PFSK-1 (cell line): ENCODE data around the gene USB1.

Source experiments
- FOXP2 ChIP-seq: optimal IDR thresholded peaks from 2 replicates; pipeline ENCODE3; 2011; ENCODE audit warnings: borderline replicate concordance, control low read depth, inconsistent platforms; ENCODE audit not compliant: insufficient read depth; ENCODE audit errors: extremely low read length, extremely low read depth
- POLR2AphosphoS5 ChIP-seq: IDR thresholded peaks from 2 replicates; pipeline ENCODE4 v1.6.1; 2012; ENCODE audit warnings: low read depth, mild to moderate bottlenecking, control low read depth, low read length, moderate library complexity
- SIN3A ChIP-seq: IDR thresholded peaks from 2 replicates; pipeline ENCODE4 v1.6.1; 2012; ENCODE audit warnings: mild to moderate bottlenecking, low read length, moderate library complexity, borderline replicate concordance; ENCODE audit not compliant: insufficient read depth
- TAF1 ChIP-seq: IDR thresholded peaks from 2 replicates; pipeline ENCODE4 v1.6.1; 2012; ENCODE audit warnings: low read length, control low read depth, borderline replicate concordance; ENCODE audit not compliant: insufficient read depth
- TF ChIP-seq, protein P1 (sequence below), 2 experiments: IDR thresholded peaks; 2 replicates each; pipeline versions ENCODE4 v1.6.1 to v1.8.0; 2011 to 2012; ENCODE audit warnings: low read depth in 2 of 2, low read length in 2 of 2, control low read depth in 1 of 2, inconsistent platforms in 1 of 2, mild to moderate bottlenecking in 1 of 2, moderate library complexity in 1 of 2; ENCODE audit not compliant: insufficient read depth in 1 of 2

USB1 gene

DNA sequence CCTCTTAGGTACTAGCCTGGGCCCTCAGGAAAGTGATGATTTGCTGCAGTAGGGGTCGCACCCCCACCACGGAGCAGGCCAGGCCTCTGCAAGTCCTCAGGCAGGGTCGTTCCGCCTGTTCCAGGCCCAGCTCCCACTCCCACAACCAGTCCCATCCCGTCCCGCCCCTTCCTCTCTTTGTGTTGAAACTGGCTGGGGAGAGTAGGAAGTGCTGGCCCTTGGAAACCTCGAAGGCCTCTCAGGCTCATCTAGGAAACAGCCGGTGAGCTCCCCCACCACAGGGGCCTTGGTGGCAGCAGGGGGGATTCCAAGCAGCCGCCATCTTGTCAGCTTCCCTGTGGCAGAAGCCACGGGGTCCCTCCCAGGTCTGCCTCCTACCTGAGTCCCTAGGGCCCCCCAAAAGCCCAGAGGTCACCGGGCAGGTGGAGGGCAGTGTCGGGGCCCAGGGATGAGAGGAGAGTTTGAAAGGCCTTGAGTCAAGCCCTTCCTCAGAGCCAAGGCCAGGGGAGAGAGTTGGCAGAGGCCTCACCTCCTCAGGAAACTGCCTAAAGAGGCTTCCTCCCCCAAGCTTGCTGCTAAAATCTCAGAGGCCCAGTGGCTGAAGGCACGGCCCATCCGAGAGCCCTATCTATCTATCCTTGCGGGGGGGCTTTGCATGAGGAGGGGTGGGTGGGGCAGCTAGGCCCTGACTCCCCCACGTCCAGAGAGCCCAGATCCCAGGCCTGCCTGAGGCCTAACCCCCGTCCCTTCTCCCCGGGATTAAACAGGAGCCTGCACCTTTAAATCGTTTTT is 46.5 kb downstream of the USB1 start:
- no peak for TF ChIP-seq SIN3A
- TF ChIP-seq, protein P1, sequence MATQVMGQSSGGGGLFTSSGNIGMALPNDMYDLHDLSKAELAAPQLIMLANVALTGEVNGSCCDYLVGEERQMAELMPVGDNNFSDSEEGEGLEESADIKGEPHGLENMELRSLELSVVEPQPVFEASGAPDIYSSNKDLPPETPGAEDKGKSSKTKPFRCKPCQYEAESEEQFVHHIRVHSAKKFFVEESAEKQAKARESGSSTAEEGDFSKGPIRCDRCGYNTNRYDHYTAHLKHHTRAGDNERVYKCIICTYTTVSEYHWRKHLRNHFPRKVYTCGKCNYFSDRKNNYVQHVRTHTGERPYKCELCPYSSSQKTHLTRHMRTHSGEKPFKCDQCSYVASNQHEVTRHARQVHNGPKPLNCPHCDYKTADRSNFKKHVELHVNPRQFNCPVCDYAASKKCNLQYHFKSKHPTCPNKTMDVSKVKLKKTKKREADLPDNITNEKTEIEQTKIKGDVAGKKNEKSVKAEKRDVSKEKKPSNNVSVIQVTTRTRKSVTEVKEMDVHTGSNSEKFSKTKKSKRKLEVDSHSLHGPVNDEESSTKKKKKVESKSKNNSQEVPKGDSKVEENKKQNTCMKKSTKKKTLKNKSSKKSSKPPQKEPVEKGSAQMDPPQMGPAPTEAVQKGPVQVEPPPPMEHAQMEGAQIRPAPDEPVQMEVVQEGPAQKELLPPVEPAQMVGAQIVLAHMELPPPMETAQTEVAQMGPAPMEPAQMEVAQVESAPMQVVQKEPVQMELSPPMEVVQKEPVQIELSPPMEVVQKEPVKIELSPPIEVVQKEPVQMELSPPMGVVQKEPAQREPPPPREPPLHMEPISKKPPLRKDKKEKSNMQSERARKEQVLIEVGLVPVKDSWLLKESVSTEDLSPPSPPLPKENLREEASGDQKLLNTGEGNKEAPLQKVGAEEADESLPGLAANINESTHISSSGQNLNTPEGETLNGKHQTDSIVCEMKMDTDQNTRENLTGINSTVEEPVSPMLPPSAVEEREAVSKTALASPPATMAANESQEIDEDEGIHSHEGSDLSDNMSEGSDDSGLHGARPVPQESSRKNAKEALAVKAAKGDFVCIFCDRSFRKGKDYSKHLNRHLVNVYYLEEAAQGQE (IDR thresholded peaks at IDR 0.05; ENCODE audit: insufficient read depth in 1 of 2, low read depth in 2 of 2, low read length in 2 of 2) = no peak
- TF ChIP-seq TAF1 = no peak
- TF ChIP-seq FOXP2 = no peak
- TF ChIP-seq POLR2AphosphoS5 = no peak

DNA sequence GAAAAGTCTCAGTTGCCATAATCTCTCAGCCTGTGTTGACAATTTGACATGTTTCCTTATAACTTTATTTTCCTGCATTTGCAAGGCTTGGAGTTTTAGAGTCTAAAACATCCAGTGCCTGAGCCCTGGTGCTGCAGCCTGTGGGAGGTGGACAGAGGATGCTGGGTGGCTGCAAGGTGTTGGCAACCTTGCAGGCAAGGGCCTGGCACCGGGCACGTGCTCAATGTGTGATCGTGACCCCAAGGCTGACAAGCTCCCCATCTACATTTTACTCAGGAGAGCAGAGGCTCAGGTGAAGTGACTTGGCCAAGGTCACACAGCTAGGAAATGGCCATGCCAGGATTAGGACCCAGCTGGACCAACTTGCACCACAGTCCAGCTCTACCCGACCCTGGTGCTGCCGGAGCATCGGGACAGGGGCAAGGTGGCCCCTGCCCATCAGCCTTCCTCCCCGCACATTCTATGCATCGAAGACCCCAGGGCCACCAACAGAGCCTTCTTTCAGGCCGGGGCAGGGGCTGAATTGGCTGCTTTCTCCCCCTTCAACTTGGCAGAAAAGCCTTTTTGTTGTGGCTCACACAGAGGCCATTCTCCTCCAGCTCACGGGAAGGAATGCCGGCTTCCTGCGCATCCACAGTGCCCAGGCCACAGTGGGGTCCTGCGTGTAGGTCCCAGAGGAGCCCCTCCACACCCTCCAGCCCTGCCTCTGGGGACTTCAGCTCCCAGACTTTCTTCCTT is 47.5 kb downstream of the USB1 start:
- TF ChIP-seq POLR2AphosphoS5 (no peak), TAF1 (no peak), SIN3A (no peak), FOXP2 (no peak)
- TF ChIP-seq, protein P1 (IDR thresholded peaks at IDR 0.05; ENCODE audit: insufficient read depth in 1 of 2, low read depth in 2 of 2, low read length in 2 of 2) = no peak

DNA sequence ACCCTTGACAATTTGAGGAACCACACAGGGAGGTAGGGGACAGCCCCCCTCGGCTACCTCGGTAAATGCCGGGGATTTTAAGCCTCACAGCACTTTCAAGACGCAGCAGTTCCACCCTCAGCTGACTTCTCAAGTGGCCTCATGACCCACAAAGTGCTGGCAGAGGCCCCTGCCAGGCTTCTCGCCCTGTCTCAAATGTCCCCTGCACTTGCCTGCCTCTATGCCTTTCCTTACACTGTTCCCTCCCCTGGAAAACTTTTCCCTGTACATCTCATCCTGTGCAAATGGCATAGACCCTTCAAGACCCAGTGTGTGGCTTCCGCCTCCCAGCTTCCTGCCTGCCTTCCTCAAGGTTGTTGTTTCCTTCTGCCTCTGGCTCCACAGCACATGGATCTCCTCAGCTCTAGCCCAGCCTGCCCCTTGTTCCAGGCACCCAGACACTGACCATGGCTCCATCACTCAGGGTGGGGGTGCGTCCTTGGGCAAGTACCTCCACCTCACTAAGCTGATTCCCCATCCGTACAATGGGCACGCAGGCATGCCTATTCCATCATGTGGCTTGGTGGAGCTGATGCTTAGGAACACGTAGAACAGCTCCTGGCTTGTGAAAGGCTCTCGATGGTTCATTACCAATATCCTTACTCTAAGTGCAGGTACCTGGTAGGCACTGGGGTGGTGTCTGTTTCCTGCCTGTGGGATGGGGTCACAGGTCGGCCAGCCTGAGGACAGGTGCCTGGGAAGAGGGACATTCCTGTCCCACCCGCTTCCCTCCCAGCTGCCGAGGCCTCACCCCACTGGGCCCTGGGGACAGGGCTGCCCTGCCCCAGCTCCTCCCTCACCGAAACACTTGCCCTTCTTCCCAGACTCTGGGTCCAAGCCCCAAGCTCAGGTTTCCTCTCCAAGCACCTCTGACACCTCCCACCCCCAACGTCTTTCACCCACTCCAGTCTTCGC is 48.3 kb downstream of the USB1 start:
- TF ChIP-seq POLR2AphosphoS5 = no peak
- no peak for TF ChIP-seq FOXP2
- TF ChIP-seq, protein P1 (IDR thresholded peaks at IDR 0.05; ENCODE audit: insufficient read depth in 1 of 2, low read depth in 2 of 2, low read length in 2 of 2) = no peak
- TF ChIP-seq TAF1 = no peak
- no peak for TF ChIP-seq SIN3A

DNA sequence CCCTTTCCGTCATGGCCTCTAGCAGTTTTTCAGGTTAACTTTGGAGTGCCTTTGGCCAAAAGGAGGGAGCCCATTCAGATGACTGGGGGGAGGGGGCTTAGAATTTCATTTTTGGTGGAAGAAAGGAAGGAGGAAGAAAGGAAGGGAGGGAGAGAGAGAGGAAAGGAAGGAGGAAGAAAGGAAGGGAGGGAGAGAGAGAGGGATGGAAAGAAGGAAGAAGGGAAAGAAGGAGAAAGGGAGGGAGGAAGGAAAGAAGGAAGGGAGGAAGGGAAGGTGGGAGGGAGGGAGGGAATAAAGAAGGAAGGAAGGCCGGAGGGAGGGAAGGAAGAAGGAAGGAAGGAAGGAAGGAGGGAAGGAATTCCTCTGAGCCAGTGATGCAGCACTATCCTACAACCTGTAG is 50.1 kb downstream of the USB1 start:
- TF ChIP-seq, protein P1 (IDR thresholded peaks at IDR 0.05; ENCODE audit: insufficient read depth in 1 of 2, low read depth in 2 of 2, low read length in 2 of 2) = no peak
- TF ChIP-seq FOXP2 (no peak), SIN3A (no peak), TAF1 (no peak), POLR2AphosphoS5 (no peak)
